ENCODE results near the gene ACSL1. TPM values are rescaled to one million over a fixed set of nuclear protein-coding genes. Genes with fewer than 3 reads are reported as not detected.

ACSL1 gene
- total RNA-seq: 10 to 100 TPM; 92.4 to 95.4 TPM
- long read RNA-seq, donor 1, transcript ACSL1-201 (21 exons, 3,832 nt): major isoform, 23 of 36 reads
- long read RNA-seq, donor 1, partial matches to known transcripts: 2 of 36 reads
- long read RNA-seq, donor 1, other reads (novel, unspliced or antisense): 8 of 36 reads
- long read RNA-seq, donor 2, transcript ACSL1-209 (3 exons, 2,796 nt): major isoform, 8 of 24 reads
- long read RNA-seq, donor 2, partial matches to known transcripts: 13 of 24 reads
- long read RNA-seq, donor 2, other reads (novel, unspliced or antisense): 1 of 24 reads

- peak; percentile 96 for DNase-seq (ENCODE audit: low spot score)
- intact Hi-C loops (cut with DNase I): loop anchor here (10.0 kb wide), 2 partner anchors 61 to 181 kb away; partner anchors contain the start of genes CASP3 (in 1 of the 2) and PRIMPOL (in 1 of the 2)
These were observed at the start of gene ACSL1 for GRCh38 chr4:184825896-184826690. Gene ACSL1, minus strand, starts transcription at chr4:184825968. Its CDS starts 22,454 bp downstream, at chr4:184803514.

GRCh38 chr4:184873054-184873453 lies 47.3 kb upstream of the ACSL1 start:
- intact Hi-C loops (cut with DNase I): no loop called here
- DNase-seq (ENCODE audit: low spot score): no peak

GRCh38 chr4:184870718-184871117 lies 45.0 kb upstream of the ACSL1 start:
- DNase-seq (ENCODE audit: low spot score): no peak
- intact Hi-C loops (cut with DNase I): no loop called here

- no peak for DNase-seq (ENCODE audit: low spot score)
- intact Hi-C loops (cut with DNase I): no loop called here
These were observed 42.9 kb upstream of the ACSL1 start for GRCh38 chr4:184868623-184869022.

- intact Hi-C loops (cut with DNase I): no loop called here
- DNase-seq (ENCODE audit: low spot score): no peak
These were observed 38.1 kb upstream of the ACSL1 start for GRCh38 chr4:184863916-184864315.

GRCh38 chr4:184861047-184861446 lies 35.3 kb upstream of the ACSL1 start:
- intact Hi-C loops (cut with DNase I): no loop called here
- no peak for DNase-seq (ENCODE audit: low spot score)

- intact Hi-C loops (cut with DNase I): no loop called here
These were observed 34.4 kb upstream of the ACSL1 start for GRCh38 chr4:184860018-184860779.

GRCh38 chr4:184857441-184858121 lies 31.8 kb upstream of the ACSL1 start:
- intact Hi-C loops (cut with DNase I): no loop called here
- DNase-seq (ENCODE audit: low spot score): no peak

More at GRCh38 chr4:184860018-184860779, 34.4 kb upstream of the ACSL1 start:
- DNase-seq (ENCODE audit: low spot score): no peak

- DNase-seq (ENCODE audit: low spot score): no peak
- intact Hi-C loops (cut with DNase I): no loop called here
These were observed 30.5 kb upstream of the ACSL1 start for GRCh38 chr4:184856277-184856609.

GRCh38 chr4:184854673-184855072 lies 28.9 kb upstream of the ACSL1 start:
- DNase-seq (ENCODE audit: low spot score): no peak
- intact Hi-C loops (cut with DNase I): no loop called here

- DNase-seq (ENCODE audit: low spot score): no peak
- intact Hi-C loops (cut with DNase I): no loop called here
These were observed 27.7 kb upstream of the ACSL1 start for GRCh38 chr4:184853436-184853835.

GRCh38 chr4:184851886-184852285 lies 26.1 kb upstream of the ACSL1 start:
- intact Hi-C loops (cut with DNase I): no loop called here
- no peak for DNase-seq (ENCODE audit: low spot score)

GRCh38 chr4:184851200-184851541 lies 25.4 kb upstream of the ACSL1 start:
- DNase-seq (ENCODE audit: low spot score): no peak
- intact Hi-C loops (cut with DNase I): no loop called here

GRCh38 chr4:184850431-184851199 lies 24.8 kb upstream of the ACSL1 start:
- intact Hi-C loops (cut with DNase I): no loop called here
- no peak for DNase-seq (ENCODE audit: low spot score)

GRCh38 chr4:184850018-184850417 lies 24.2 kb upstream of the ACSL1 start:
- intact Hi-C loops (cut with DNase I): no loop called here
- no peak for DNase-seq (ENCODE audit: low spot score)

- no peak for DNase-seq (ENCODE audit: low spot score)
- intact Hi-C loops (cut with DNase I): no loop called here
These were observed 23.4 kb upstream of the ACSL1 start for GRCh38 chr4:184849185-184849584.

GRCh38 chr4:184848510-184848909 lies 22.7 kb upstream of the ACSL1 start:
- intact Hi-C loops (cut with DNase I): no loop called here

GRCh38 chr4:184846531-184846930 lies 20.8 kb upstream of the ACSL1 start:
- intact Hi-C loops (cut with DNase I): no loop called here
- no peak for DNase-seq (ENCODE audit: low spot score)

More at GRCh38 chr4:184848510-184848909, 22.7 kb upstream of the ACSL1 start:
- no peak for DNase-seq (ENCODE audit: low spot score)
